ENCODE data around the gene ALPG. TPM values are rescaled to one million over a fixed set of nuclear protein-coding genes. Genes with fewer than 3 reads are reported as not detected.
A peak's percentile ranks its signal among the peaks of the same experiment; 100 is the strongest.

ALPG gene
- total RNA-seq, 4 donors from 2014 or later = not detected

- Histone ChIP-seq H3K4me3 (peak overlapping the region; percentile 39 to 52 (median 44)), H3K27ac (replicated peaks in 1 of 4) (no peak overlapping the region), H3K36me3 (no peaks in the 10 kb centered on the region), H3K9me3 (peaks cover 0 to 9% (median 8%) of the 10 kb centered on the region in 4 donors), H3K27me3 (peaks cover 0 to 90% (median 34%) of the 10 kb centered on the region in 4 donors), H3K4me1 (peaks cover 18 to 32% (median 26%) of the 10 kb centered on the region in 4 donors)
- no peak for DNase-seq (ENCODE audit: extremely low spot score)
- TF ChIP-seq EP300 (IDR thresholded peaks at IDR 0.05) (no peak), POLR2AphosphoS5 (IDR thresholded peaks at IDR 0.05) (no peak), POLR2A (IDR thresholded peaks at IDR 0.05; ENCODE audit: low read depth) (no peak), CTCF (IDR thresholded peaks at IDR 0.05) (no peak)
- intact Hi-C loops (cut with DNase I) = no loop called here
- 0% methylated on average over 15 of the region's 49 CpGs for WGBS
Measured at GRCh38 chr2:232418466-232419244, 12.0 kb downstream of the ALPG start.

GRCh38 chr2:232419245-232420072, 12.8 kb downstream of the ALPG start:
- intact Hi-C loops (cut with DNase I) = no loop called here
- H3K4me1 ChIP-seq = peaks cover 18 to 32% (median 26%) of the 10 kb centered on the region in 4 donors
- 4% methylated on average over 9 of the region's 79 CpGs for WGBS
- DNase-seq (ENCODE audit: extremely low spot score) = no peak
- peaks cover 0 to 9% (median 8%) of the 10 kb centered on the region in 4 donors for H3K9me3 ChIP-seq
- peak overlapping the region; percentile 39 to 52 (median 44) for H3K4me3 ChIP-seq
- peaks cover 0 to 97% (median 34%) of the 10 kb centered on the region in 4 donors for H3K27me3 ChIP-seq
- no peak overlapping the region for H3K27ac ChIP-seq (replicated peaks in 1 of 4)
- TF ChIP-seq CTCF (IDR thresholded peaks at IDR 0.05) (no peak), EP300 (IDR thresholded peaks at IDR 0.05) (no peak), POLR2AphosphoS5 (IDR thresholded peaks at IDR 0.05) (no peak), POLR2A (IDR thresholded peaks at IDR 0.05; ENCODE audit: low read depth) (no peak)
- H3K36me3 ChIP-seq = no peaks in the 10 kb centered on the region

GRCh38 chr2:232420073-232420454, 13.4 kb downstream of the ALPG start:
- Histone ChIP-seq H3K4me3 (no peak overlapping the region), H3K36me3 (no peaks in the 10 kb centered on the region), H3K4me1 (peaks cover 18 to 32% (median 26%) of the 10 kb centered on the region in 4 donors), H3K27me3 (peaks cover 0 to 95% (median 34%) of the 10 kb centered on the region in 4 donors), H3K9me3 (peaks cover 0 to 9% (median 8%) of the 10 kb centered on the region in 4 donors), H3K27ac (replicated peaks in 1 of 4) (no peak overlapping the region)
- TF ChIP-seq POLR2A (IDR thresholded peaks at IDR 0.05; ENCODE audit: low read depth) (no peak), EP300 (IDR thresholded peaks at IDR 0.05) (no peak), CTCF (IDR thresholded peaks at IDR 0.05) (no peak), POLR2AphosphoS5 (IDR thresholded peaks at IDR 0.05) (no peak)
- WGBS = 4% methylated on average over 22 of the region's 22 CpGs
- intact Hi-C loops (cut with DNase I) = no loop called here
- no peak for DNase-seq (ENCODE audit: extremely low spot score)

GRCh38 chr2:232420463-232421188, 14.0 kb downstream of the ALPG start:
- H3K4me3 ChIP-seq = peak overlapping the region in 2 of 4 donors; percentile 18 to 27
- no peak for TF ChIP-seq CTCF (IDR thresholded peaks at IDR 0.05)
- no peak for TF ChIP-seq EP300 (IDR thresholded peaks at IDR 0.05)
- no peak for TF ChIP-seq POLR2A (IDR thresholded peaks at IDR 0.05; ENCODE audit: low read depth)
- no peak for TF ChIP-seq POLR2AphosphoS5 (IDR thresholded peaks at IDR 0.05)
- WGBS = under 1% methylated on average over 40 of the region's 79 CpGs
- peaks cover 18 to 32% (median 26%) of the 10 kb centered on the region in 4 donors for H3K4me1 ChIP-seq
- peaks cover 0 to 9% (median 8%) of the 10 kb centered on the region in 4 donors for H3K9me3 ChIP-seq
- intact Hi-C loops (cut with DNase I) = no loop called here
- H3K27ac ChIP-seq (replicated peaks in 1 of 4) = no peak overlapping the region
- no peaks in the 10 kb centered on the region for H3K36me3 ChIP-seq
- DNase-seq (ENCODE audit: extremely low spot score) = no peak
- H3K27me3 ChIP-seq = peaks cover 0 to 89% (median 34%) of the 10 kb centered on the region in 4 donors
